Measurements from ENCODE around the gene E2F4.

Gene E2F4

DNA sequence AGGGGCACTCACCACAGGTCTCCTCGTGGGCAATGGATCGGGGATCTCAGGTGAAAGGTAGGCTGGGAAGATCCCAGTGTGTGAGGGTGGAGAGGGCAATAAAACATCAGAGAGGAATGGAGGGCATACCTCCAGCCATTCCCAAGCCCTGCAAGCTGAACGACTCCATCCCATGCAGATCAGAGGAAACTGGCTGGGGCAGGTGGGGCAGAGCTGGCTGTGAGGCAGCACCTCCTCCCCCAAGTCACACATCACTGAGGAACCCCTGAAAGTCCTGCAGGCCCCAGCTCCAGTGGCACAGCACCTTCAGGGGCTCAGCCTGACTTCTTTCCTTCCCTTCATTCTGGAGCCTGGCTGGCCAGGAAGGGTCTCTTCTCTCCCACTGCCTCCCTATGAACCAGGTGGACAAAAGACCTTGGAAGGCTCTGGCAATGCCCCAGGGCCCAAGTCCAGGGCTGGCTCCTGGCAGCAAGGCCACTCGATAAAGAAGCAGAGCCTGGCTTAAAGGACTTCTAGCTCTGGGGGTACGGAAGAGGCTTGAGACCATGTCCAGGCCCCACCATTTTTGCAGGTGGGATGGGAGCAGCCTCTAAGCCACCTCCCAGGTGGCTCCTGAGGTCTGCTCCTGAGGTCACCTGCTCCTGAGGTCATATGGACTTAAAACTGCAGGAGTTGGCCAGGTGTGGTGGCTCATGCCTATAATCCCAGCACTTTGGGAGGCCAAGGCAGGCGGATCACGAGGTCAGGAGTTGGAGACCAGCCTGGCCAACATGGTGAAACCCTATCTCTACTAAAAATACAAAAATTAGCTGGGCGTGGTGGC lies 21.5 kb downstream of the E2F4 start:
- DNase-seq: no peak

DNA sequence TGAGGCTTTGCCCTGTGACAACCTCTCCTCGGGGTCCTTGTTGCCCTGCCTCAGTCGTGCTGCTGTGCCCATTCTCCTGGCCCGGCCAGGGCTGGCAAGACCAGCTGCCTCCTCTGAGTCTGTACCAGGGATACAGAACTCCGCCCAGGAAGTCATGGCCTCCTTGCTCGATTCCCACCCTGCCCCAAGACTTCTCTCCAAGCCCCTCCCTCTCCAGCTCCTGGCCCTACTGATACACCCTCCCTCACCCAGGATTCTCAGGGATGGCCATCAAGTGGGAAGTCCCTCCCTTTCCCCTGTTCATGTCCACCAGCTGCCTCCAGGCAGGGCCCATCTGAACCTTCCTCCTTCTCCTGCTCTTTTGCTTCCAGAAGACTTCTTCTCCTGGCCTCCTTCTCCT lies 23.8 kb downstream of the E2F4 start:
- DNase-seq: no peak

DNA sequence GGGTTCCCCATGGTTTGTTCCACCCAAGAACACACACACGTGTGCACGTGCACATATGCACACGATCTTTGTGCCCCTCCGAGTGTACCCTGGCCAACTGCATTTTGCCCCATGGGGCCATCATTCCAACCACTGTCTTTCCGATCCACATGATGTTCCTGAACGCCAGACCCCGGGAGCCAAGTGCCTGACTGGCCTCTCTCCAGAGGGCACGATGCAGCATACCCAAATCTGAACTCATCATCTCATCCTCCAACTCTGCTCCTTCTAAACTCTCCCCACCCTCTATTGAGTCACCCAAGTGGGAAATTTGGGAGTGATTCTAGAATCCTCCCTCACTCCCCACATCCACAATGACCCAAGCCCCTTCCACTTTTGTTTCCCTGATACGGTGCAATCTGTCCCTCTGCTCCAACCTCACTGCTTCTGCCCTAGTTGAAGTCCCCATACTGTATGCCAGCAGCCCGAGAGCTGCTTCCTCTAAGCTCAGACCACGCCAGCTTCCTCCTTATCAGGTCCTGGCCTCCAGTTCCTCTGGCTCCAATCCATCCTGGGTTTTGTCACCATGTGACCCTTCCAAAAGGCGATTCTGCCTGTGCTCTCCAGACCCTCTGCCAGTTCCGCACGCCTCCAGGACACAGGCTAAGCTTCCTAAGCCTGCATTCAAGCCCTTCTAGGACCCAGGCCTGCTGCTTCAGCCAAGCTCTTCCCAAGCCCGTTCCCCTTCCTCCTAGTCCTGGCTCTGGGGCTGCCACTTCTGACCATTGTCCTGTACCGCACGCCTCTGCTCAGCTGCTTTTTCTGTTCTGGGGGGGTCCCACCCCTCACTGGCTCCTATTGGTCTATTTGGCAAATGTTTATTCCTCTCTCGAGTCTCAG lies 24.9 kb downstream of the E2F4 start:
- DNase-seq: no peak

DNA sequence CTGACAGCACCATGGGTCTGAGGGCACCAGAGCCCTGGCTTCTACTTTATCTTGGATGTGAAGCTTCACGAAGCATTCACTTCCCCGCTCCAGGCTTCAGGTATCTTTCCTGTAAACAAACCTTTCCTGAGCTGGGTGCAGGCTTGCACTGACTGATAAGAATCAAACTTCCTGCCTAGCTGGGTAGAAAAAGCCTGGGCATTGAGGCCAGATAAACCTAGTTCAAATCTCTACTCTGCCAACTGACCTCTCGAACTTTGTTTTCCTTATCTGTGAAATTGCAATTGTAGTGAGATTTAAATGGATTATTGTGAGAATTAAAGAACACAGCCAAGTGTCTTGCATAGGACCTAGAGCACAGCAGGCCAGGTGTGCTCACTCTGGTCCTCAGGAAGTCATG lies 32.0 kb downstream of the E2F4 start:
- no peak for DNase-seq

DNA sequence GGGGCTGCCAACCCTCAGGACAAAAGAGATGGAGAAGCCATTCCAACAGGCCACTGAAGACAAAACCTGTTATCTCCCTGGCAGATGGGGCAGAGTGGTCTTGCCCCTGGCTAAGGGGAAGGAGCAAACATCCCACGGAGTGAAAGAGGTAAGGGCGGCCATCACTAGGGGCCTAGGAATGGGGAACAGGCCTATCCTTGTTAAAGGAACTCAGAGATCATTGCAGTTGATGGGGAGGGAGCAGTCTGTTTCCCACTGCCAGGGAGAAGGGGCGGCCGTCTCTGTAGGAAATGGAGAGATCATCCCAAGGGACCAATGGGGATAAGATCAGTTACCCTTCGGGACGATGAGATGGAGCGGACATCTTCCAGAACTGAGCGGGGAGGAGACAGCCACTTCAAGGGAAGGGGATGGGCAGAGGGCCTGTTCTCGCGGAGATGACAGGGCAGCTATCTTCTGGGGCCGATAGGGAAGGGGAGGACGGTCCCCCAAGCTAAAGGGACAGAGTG lies 34.4 kb downstream of the E2F4 start:
- no peak for DNase-seq

DNA sequence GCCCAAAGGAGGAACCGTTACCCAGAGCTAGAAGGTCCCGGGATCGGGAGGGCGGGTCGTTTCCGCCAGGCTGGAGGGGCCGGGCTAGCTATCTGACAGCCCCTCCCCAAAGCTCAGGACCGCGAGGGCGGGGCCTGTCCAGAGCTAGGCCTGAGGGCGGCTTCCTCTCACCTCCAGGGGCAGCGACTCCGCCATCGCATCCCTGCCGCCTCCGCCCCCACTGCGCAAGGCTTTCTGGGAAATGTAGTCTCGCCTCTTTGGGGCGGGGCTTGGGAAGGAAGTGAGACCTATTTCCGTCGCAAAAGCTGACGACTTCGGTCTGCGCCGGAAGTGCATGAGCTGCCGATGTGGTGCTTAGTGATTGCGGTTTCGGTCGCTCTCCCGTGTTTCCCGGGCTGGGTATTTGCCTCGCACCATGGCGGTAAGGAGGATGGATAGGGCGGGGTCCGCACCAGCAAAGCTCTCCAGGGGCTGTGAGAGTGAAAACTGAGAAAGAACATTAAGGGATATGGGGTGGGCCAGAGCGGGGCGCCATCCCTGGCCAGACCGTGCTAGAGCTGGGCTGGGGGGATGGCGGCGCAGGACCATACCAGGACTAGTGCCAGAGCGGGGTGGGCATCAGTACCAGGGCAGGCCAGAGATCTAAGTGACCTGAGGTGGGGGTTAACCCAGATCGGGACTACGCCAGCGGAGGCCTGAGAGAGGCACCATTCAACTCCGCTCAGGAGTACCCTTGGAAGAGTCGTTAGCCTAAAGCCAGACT lies 35.0 kb downstream of the E2F4 start, which contains the start of gene TMEM208:
TMEM208 (plus strand) TSS at position 327 of the 763 bp plus-strand sequence; CDS start at position 416, 89 bp downstream.
- DNase-seq: peak; percentile 99

DNA sequence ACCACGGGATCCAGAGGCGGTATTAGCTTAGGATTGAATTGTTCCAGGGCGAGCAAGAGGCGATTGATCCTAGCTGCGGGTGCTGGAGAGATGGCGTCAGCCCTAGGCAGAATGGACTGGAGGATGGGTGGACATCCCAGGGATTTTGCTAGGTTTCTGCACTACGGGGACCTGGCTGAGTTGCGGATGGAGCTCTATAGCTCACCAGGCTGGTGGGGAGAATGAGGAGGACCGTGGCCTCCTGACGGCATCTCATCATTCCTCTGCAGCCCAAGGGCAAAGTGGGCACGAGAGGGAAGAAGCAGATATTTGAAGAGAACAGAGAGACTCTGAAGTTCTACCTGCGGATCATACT lies 35.6 kb downstream of the E2F4 start:
- no peak for DNase-seq

DNA sequence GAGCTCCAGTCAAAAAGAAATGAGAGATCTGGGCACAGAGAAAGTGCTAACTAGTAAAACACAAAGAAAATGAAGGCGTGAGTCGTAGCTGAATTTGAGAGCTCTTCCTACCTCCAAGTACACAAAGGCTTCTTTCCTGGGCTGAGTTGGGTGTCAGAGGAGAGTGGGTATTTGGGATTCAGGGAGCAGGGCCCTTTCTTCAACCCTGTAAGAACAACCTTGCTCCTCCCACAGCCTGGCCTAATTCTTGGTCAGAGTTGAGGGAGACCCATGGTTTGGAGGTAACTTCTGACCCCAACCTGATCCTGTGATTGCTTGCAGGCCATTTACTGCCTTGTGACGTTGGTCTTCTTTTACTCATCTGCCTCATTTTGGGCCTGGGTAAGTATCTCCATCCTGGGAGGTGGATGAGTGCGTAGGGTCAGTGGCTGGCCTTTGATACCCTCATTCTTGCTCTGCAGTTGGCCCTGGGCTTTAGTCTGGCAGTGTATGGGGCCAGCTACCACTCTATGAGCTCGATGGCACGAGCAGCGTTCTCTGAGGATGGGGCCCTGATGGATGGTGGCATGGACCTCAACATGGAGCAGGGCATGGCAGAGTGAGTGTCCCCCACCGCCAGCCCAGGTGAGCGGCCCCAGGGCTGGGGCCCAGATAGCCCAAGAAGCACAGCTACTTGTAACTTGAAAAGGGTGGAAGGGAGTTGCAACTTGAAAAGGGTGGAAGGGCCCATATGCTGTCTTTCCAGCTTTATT lies 36.3 kb downstream of the E2F4 start:
- DNase-seq: no peak

DNA sequence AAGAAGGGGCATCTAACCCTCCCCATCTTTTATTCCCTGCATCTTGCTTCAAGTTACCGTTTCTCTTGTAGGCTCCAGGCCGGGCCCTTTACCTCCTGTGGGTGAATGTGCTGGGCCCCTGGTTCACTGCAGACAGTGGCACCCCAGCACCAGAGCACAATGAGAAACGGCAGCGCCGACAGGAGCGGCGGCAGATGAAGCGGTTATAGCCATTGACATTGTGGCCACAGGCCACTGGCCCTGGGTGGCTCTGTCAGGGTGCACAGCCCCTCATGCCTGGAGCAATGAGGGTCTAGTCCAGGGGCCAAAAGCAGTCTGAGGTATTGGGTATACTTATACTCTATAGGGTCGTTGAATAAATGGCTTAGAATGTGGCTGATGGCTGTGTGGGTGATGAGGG lies 37.0 kb downstream of the E2F4 start:
- DNase-seq: no peak

DNA sequence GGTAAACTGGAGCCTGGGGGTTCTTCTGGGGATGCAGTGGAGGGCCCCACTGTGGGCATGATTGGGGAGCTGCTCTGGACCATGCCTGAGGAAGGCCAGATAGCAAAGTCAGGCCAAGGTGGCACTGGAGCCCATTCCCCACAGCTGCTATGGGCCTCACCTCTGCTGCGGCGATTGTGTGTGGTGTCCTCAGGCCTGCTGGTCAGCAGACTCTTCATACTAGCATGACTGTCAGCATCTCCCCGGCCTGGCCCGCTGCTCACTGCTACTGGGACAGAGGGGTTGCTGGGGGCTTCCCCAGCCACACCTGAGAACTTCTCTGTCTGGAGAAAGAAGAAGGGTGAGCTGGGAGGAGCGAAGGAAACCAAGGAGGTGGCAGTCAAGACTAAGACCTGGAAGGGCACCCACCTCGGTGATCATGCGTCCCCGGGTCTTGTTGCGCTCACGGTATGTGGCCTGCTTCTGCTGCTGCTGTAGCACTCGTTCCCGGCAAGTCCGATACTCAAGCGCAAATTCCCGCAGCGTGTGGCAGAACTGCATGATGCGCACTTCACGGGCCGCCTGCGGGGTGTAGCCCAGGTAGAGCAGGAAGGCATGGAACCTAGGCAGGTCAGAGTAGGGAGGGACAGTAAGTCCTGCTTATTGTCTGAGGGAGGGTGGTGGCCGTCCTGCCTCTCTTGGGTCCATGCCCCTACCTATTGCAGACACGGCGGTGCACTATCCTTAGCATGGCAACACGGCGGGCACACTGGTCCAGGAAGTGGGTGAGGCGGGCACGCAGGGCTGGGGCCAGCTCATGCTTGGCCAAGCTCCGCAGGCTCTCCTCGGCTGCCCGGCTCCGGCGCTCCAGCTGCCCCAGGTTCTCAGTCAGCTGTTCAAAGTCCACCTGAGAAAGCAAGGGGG lies 38.2 kb downstream of the E2F4 start:
- no peak for DNase-seq

DNA sequence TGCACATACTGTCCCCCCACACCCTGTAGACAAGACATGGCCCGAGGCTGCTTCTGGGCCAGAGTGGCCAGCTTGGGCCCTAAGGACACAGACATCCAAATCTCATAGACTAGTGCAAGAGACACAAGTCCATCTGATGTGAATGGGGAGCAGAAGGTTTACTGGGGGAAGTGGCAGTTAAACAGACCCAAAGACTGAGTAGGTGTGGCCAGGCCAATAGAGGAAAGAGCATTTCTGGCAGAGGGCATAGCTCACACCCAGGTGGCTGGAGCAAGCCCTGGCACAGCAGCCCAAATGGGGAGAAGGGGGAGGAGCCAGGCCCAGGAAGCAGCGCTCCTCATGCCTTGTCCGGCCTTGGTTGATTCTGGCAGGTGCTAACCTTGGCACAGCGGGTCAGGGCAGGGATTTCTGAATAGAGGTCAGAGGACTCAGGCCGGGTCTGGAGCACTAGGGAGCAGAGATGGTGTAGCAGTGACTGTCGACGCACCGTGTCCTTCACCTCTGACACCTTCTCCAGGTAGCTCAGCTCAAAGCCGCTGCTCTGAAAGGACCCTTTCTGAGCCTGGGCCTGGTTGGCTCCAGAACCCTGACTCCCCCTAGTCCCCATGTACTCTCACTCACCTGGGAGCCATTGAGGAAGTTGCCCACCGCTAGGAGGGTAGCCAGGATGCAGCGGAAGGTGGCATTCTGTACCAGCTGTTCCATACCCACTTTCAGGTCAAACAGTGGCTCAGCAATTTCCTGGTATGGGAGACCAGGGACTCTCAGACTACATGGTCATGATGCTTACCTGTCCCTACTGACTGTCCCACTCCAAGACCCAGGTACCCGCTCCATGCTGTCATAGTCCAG lies 39.1 kb downstream of the E2F4 start:
- no peak for DNase-seq

DNA sequence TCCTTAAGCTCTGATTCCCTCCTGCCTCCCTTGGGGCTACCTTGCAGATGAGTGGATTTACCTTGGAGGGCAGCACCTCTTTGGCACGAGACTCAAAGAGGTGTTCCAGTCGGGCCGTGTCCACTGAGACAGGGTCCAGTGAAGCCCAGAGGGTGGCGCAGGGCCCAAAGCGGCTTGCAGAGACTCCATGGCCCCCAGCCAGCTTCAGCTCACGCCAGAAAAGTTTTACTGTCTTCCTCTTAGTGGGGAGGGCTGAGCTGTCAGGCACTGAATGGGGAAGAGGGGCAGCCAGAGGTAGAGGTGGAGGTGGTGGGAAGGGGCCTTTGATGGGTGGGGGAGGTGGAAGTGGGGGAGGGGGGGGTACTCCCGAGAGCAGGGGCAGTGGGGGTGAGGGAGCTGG lies 41.6 kb downstream of the E2F4 start:
- no peak for DNase-seq

DNA sequence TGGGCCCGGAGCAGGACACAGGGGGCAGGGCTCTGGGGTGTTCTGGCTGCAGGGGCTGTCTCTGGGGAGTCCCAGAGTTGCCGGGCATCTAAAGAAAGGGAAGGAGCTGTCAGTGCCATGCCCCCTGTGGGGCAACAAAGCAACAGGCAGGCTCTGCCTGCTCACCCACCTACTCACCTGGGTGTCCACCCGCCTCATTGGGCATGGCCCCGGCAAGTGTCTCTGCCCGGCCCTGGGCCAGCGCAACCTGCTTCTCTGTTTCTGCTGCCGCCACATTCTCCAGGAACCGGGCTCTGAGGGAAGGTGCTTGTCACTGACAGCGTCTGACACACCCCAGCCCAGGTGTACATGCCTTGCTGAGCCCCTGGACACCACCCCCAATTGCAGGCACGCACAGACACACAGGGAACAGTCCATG lies 42.2 kb downstream of the E2F4 start:
- no peak for DNase-seq

DNA sequence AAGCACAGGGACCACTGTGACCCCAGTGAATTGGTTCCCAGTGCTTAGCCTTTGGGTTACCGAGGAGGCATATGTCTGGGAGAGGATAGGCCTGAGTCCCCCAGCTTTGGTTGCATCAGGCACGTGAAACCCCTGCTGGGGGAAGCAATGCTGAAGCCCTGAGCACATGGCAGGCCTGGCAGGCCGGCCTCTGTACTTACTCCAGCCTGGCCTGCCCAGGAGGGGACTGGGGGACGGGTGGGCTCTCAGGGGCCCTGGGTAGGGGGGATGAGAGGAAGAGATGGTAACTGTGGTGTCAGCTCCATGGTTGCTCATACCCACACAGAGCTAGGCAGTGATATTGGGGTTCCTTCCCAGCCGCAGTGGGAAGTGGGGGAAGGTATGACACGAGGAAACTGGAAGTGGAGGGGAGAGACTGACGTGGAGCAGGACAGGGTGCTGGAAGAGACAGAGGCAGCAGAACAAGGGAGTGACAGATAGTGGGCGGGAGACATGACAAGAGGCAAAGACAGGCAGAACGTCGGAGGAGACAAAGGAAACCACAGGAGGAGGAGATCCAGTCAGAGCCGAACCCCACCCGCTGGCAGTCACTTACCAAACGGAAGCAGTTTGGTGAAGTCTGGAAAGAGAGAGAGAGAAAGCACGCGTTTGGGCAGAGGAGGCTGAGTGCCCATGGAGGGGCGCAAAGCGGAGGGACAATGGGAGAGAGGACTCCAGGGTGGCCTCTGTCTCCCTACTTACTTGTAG lies 44.0 kb downstream of the E2F4 start:
- peak; percentile 48 for DNase-seq

DNA sequence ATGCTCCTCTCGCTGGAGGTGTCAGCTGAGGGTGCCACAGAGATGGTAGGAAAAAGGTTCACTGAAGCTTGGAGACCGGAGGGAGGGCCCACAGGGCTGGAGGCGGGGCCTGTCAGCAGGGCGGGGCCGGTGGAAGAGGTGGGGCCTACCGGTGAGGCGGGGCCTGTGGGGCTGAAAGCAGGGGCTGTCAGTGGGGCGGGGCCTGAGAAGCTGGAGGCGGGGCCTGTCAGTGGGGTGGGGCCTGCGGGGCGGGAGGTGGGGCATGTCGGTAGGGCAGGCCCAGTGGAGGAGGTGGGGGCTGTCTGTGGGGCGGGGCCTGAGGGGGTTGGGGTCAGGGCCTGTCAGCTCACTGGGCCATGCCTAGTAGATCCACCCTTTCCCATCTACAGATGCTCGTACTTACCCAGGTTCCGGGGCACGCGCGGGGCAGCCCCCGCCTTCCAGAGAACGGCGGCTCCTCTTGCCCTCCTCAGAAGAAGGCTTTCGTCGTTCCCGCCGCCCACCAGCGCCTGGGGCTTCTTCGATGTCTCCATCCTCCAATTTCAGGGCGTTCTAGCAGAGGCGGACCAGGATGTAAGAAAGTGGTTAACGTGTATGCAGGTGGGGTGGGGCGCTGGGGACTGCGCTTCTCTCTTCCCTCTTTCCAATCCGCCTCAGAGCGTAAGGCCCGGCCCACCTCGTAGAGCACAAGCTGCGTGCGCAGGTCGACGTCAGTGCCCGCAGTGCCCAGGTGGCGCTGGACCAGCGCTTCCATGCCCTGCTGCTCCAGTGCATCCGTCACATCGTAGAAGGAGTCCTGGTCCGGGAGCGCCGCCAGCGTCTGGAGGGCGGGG lies 44.8 kb downstream of the E2F4 start:
- peak; percentile 82 for DNase-seq

DNA sequence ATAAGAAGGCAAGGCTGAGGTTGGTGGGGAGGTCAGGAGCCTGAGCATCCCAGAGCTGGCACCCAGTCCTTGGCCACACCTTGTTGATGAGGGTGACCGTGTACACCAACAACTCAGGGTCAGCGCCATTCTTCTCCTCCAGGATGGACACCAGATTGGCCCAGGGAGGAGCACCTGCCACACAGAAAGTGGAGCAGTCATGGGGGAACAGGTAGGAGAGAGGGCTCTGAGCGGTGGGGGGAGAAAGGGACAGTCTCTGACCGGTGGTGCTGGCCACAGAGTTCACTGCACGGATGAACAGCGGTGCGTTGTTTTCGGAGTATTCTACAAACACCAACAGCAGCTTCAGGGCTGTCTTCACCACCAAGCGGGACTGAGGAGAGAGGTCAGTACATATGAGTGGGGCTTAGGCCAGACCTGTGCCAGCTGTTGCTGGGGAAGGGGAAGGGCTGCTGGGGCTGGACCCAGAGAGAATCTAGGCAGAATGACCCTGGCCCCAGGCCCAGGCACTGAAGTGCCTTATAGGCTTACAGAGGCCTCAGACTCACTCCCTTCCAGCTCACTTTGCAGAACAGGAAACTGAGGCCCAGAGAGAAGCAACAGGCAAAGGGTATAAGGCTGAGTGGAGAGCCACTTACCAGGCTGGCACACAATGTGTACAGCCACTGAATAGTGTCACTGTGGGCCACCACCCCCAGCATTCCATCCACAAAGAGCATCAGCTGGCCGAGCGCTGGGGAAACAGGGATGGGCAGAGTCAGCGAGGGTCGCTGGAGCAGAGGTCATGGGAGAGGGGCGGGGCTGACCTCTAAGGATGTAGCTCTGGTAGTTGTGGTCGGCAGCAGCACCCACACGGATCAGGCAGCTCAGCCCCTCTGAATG lies 45.7 kb downstream of the E2F4 start:
- no peak for DNase-seq

DNA sequence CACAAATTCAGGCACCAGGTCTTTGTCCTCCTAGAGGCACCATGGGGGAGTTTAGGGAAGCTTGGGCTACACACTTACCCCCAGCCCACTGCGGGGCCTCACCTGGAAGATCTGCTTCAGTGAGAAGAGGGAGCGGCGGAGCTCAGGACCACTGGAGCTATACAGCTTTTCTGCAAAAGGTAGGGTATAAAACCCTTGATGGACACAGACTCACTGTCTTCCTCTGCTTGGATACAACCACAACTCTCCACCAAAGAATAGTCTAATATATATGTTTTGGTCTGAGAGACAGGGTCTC lies 46.3 kb downstream of the E2F4 start:
- DNase-seq: no peak

Measured in stimulated activated CD4-positive, alpha-beta T cell treated with anti-CD3 and anti-CD28 coated beads, Interleukin-15, amount 100 ng/mL, for 24 hours (primary cell).